ENCODE results near the gene TMEM62.

The TMEM62 gene

GRCh38 chr15:43133430-43134156, at the start of gene TMEM62:
Gene TMEM62, plus strand, starts transcription at chr15:43133586. Its CDS starts 217 bp downstream, at chr15:43133803.
- no peak for FAIRE-seq

DNA sequence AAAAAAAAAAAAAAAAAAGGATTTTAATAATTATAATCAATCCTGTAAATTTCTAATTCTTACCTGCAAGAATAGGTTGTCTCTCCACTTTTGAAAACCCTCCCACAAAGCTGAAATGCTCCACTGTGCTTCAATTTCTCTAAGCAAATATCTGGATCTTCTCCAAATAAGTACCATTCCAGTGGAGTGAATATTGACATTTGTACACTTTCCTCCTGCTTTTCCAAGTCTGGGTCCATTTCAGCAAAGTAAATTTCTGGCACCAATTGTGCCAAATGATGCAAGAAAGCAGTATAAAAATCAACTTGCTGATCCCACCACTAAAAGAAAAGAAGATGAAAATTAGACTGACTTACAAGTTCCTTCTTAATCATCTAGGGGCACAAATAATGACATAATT, 47.5 kb upstream of the TMEM62 start:
- no peak for FAIRE-seq

- no peak for FAIRE-seq
Measured at GRCh38 chr15:43086551-43086950, 46.8 kb upstream of the TMEM62 start.

DNA sequence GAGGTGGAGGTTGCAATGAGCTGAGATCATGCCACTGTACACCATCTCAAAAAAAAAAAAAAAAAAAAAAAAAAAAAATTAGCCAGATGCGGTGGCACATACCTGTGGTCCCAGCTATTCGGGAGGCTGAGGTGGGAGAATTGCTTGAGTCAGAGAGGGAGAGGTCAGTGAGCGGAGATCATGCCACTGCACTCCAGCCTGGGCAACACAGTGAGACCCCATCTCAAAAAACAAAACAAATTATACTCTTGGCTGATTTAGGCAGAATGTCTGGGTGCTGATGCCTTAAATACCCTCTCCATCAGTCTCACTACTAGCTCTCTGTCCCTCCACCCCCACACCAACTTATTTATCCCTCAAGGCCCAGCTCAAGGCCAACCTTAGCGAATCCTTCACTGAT, 41.5 kb upstream of the TMEM62 start:
- no peak for FAIRE-seq

DNA sequence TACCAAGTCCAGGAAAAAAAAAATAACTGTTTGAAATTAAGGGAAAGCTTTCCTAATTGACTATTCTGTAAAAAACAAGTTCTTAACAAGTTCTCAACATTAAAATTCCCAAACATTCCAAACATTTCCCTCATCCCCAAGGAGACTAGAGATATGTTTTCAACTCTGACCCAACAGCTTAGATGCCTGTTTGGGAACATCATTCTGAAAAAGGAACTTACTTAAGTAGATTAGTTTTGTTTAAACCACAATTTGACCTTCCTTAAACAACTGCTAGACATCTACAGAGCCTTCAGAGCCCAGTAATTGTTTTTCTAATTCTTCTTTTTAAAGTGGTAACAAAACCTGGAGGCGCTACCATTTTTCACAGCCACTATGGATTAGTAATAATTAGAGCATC, 40.4 kb upstream of the TMEM62 start:
- FAIRE-seq = no peak

DNA sequence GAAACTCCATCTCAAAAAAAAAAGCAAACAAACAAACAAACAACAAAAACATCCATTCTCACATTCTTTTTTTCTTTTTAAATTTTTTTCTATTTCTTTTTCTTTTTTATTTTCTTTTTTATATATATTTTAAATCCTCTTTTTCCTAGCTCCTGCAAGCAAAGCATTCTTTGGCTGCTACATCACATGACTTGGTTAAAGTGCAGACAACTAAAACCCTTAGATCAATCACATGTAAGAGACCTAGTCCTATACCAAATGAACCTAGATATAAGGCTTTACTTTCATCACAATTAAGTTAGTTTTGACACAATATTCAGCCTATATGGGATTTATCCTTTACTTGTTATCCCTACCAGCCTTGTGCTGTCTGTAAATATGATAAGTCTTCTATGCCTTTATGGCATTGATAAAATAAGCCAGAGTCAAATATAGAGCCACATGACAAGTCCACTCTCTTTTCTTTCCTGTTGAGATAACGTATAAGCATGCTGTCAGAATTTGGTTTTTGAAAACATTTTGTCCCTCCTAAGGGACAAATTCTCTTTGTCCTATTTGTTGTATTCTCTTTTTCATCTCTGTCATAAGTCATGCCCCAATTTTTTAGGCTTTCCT, 38.9 kb upstream of the TMEM62 start:
- FAIRE-seq = no peak

DNA sequence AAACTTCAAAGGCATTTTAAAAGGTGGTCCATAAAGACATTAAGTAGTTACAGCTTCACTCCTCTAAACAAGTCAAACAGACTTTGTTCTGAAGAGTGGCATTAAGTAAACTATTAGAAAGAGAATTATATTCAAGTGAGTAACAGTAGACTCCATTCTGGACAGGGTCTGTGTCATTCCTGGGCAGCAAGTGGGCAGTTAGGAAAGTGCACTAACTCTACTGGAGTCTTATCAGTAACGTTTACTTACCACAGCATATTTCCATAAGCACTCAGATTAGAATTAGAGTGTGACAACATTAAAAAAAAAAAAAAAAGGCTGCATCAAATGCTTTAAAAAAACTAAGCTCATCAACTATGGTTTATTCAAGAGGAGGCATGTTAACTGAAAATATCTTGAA, 38.1 kb upstream of the TMEM62 start:
- no peak for FAIRE-seq

DNA sequence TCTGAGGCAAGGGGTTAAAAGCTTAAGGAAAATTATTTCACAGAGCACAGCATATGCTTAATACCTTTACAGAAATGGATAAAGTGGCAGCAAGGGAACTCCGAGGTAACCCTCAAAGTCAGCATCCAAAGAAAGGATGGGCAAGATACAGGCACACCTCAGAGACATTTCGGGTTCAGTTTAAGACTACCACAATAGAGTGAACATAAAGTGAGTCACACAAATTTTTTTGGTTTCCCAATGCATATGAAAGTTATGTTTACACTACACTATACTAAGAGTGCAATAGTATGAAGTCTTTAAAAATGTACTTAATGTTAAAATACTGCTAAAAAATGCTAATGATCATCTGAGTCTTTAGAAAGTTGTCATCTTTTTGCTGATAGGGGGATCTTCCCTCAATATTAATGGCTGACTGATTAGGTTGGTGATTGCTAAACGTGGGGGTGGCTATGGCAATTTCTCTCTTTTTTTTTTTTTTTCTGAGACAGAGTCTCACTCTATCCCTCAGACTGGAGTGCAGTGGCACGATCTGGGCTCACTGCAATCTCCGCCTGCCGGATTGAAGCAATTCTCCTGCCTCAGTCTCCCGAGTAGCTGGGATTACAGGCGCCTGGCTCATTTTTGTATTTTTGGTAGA, 37.6 kb upstream of the TMEM62 start:
- no peak for FAIRE-seq

DNA sequence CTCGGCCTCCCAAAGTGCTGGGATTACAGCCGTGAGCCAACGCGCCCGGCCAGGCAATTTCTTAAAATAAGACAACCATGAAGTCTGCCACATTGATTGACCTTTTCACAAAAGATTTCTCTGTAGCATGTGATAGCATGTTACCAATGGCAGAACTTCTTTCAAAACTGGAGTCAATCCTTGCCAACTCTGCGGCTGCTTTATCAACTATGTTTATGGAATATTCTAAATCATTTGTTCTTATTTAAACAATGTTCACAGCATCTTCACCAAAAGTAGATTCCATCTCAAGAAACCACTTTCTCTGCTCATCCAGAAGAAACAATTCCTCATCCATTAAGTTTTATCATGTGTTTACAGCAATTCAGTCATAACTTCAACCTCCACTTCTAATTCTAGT, 37.0 kb upstream of the TMEM62 start:
- no peak for FAIRE-seq

- no peak for FAIRE-seq
Measured at GRCh38 chr15:43099105-43099845, 34.1 kb upstream of the TMEM62 start.

DNA sequence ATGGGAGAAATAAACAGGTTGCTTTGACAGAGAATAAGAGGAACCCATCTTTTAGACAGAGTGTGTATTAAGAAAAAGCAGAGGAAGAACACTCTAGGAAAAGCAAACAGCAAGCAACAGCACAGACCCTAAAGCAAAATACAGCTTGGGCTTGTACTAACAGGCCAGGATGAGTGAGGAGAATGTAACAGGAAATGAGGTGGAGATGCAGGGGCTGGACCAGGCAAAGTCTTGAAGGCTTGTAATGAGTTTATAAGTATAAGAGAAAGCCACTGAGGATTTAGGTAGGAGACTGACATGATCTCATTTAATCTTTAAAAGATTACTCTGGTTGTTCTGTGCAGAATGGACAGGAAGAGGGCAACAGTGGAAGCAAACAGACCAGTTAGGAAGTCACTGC, 32.4 kb upstream of the TMEM62 start:
- no peak for FAIRE-seq

DNA sequence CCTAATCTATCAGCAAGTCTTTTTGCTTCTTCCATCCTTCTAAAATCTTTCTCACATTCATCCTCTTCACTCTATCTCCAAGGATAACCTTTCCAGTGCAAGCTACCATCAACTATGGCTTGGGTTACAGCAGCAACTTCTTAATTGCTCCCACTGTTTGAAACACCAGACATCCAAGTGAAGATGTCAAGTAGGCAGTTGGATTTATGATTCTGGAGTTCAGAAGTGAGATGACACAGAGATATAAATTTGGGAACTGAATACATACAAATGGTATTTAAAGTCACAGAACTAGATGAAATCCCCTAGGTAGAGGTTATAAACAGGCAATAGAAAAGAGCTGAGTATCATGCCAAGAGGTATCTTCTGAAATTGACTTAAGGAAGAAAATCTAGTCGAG, 31.2 kb upstream of the TMEM62 start:
- no peak for FAIRE-seq

GRCh38 chr15:43103907-43104306, 29.5 kb upstream of the TMEM62 start:
- no peak for FAIRE-seq

DNA sequence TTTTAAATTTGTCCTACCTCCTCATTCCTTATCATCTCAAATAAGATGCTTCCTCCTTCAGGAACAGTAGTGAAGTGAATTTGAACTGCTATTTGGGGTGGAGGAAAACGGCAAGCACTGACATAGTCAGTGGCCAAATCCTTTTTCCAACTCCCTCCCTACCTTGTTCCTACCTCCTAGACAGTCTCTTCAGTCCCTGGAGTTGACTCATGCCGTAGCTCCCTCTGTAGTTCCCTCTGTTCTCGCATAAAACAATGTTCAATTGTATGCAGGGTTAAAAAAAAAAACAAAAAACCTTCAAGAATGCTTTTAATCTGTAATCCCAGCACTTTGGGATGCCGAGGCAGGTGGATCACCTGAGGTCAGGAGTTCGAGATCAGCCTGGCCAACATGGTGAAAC, 29.0 kb upstream of the TMEM62 start:
- FAIRE-seq = no peak

DNA sequence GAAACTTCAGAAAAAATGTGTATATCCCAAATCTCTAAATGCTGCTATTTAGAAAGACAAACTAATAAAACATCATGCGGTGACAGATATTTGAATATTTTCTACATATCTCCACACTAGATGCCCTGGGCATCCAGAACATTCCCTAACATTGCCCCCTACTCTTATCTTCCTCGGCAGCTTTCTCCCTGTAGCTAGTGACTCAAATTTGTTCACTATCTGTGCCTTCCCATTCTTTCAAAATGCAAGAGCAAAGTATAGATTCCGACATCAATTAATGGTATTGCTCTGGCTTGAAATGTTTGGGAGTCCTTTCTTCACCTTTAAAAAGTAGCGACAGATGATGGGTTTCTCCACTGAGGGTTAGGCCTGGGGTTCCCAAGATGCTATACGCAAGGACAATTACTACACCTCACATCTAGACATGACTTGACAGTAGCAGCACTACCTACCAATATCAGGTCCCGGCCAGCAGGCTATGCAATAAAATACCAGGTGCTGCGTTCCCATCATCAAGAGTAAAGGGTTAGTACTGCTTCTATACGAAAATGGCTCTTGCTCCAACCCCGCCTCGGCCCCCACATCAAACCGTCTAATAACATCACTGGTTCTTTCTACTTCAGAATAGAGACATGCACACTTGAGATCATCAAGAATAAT, 28.2 kb upstream of the TMEM62 start:
- no peak for FAIRE-seq

- FAIRE-seq = no peak
Measured at GRCh38 chr15:43105778-43106485, 27.5 kb upstream of the TMEM62 start, which contains the start of gene UBR1. Gene UBR1, minus strand, starts transcription at chr15:43106038. Its CDS starts 16 bp downstream, at chr15:43106022.

GRCh38 chr15:43106486-43106829, 26.9 kb upstream of the TMEM62 start:
- FAIRE-seq = no peak

DNA sequence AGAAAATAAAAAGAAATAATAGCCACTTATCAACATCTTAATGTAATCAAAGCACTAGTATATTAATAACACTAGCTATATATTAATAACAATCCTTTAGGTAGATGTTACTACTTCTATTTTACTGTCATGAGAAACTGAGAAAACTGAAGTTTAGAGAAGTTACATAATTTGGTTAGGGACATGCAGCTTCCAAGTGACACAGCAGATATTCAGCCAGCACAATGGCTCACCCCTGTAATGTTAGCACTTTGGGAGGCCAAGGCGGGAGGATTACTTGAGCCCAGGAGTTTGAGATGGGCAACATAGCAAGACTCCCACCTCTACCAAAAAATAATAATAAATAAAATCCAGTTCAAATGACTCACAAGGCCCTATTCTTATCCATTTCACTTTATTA, 25.6 kb upstream of the TMEM62 start:
- FAIRE-seq = no peak

DNA sequence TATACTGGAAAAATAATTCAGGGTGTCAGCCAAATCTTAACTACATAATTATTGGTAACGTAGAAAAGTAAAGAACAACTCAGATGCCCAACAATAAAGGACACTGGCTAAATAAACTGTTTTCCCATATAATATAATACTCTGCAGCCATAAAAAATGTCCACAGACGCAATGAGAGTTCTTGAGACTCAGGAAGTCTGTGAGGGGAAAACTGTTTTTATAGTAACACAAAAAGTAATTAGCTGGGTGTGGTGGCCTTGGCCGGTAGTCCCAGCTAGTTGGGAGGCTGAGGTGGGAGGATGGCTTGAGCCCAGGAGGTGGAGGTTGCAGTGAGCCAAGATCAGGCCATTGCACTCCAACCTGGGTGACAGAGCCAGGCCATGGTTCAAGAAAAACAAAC, 22.0 kb upstream of the TMEM62 start:
- no peak for FAIRE-seq

DNA sequence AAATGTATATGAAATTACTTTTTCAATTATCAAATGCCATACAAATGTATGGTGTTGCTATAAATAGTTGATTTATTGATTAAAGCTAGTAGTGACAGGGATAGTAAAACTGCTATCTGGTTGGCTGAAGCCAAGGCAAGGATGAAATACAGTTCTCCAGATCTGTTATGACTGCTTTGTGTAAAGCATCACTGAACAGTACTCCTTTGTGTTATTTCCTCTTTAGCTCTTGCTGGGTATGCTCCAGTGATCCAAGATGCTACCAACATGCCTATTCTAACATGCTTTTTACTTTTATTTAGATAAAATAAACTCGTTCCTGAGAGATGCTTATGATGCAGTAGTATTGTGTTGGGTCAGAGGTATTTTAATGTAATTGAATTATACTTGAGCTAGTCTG, 15.1 kb upstream of the TMEM62 start:
- FAIRE-seq = no peak

DNA sequence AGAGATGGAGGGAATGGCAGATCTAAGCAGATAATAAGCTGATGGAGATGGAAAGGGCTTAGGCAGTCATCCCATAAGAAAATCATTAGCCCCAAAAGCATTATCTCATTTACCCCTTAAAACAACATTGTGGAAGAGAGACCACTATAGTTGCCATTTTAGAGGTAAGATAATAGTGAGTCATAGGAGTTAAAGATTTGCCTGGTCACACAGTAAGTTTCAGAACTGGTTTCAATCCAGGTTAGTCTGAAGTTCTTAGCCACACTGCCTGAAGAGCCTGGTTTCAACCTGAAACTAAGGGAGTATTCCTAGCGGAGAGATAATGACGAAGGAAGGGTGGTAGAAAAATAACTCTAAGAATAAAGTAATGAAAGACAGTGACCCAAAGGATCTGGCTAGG, 14.6 kb upstream of the TMEM62 start:
- no peak for FAIRE-seq

DNA sequence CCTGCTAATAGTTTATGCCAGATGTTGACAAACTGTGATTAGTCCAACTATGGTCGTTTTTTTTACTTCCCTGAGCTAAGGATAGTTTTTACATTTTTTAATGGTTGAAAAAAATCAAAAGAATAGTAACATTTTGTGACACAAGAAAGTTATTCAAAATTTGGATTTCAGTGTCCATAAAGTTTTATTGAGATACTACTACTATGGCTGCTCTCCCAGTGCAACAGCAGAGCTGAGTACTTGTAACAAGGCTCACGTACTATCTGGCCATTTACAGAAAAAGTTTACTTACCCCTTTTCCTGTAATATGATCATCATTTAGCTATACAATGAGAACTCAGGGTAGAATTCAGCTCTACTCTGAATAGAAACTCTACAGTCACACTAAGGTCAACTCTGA, 11.5 kb upstream of the TMEM62 start:
- FAIRE-seq = no peak
